Panc1 (cell line): ENCODE measurements around the gene CASP9. TPM values are rescaled to one million over a fixed set of nuclear protein-coding genes. Genes with fewer than 3 reads are reported as not detected.

Experiments used
- total RNA-seq: library from RNA; stranded (reverse); gene quantifications from one replicate; pipeline ENCODE4 v1.2.1, GENCODE V29; 2021; ENCODE audit not compliant: unreplicated experiment

The CASP9 gene
- total RNA-seq, 1 experiment from 2014 or later, result 7.5 TPM

Other genes with a start within 250 kb of the CASP9 start
- gene EFHD2, start 114.3 kb downstream of the CASP9 start, total RNA-seq, result 90.8 TPM
- 1.1 TPM for gene CTRC, start 85.8 kb downstream of the CASP9 start, total RNA-seq
- gene CELA2A, start 67.5 kb downstream of the CASP9 start, total RNA-seq, result 0.72 TPM
- not detected for gene CELA2B, start 48.1 kb downstream of the CASP9 start, total RNA-seq
- 22.0 TPM for gene DNAJC16, start 2.6 kb upstream of the CASP9 start, total RNA-seq
- 3.1 TPM for gene AGMAT, start 60.8 kb upstream of the CASP9 start, total RNA-seq
- 27.7 TPM for gene DDI2, start 93.2 kb upstream of the CASP9 start, total RNA-seq
- 54.6 TPM for gene PLEKHM2, start 160.1 kb upstream of the CASP9 start, total RNA-seq
- 0.64 TPM for gene SLC25A34, start 212.0 kb upstream of the CASP9 start, total RNA-seq
- gene TMEM82, start 218.3 kb upstream of the CASP9 start, total RNA-seq, result not detected
- gene FBLIM1, start 234.6 kb upstream of the CASP9 start, total RNA-seq, result 4.3 TPM